ENCODE measurements around the gene NPLOC4.
"Not testable (repeated sequence)": the region's sequence is repeated elsewhere in the genome, so short reads cannot be mapped to it uniquely, and the experiment has no call there.

Gene NPLOC4

GRCh38 chr17:81636505-81637288, at the start of gene NPLOC4, which contains the start of gene TSPAN10:
Gene NPLOC4 (minus strand): TSS chr17:81637112. CDS start chr17:81636930, 182 bp downstream.
Gene TSPAN10 (plus strand): TSS chr17:81637196. CDS start chr17:81642413, 5,217 bp downstream.
- DNase-seq (ENCODE audit: low spot score): peak; percentile 75

- DNase-seq (ENCODE audit: low spot score): no peak
These were observed 49.7 kb upstream of the NPLOC4 start for GRCh38 chr17:81686614-81687013.

DNA sequence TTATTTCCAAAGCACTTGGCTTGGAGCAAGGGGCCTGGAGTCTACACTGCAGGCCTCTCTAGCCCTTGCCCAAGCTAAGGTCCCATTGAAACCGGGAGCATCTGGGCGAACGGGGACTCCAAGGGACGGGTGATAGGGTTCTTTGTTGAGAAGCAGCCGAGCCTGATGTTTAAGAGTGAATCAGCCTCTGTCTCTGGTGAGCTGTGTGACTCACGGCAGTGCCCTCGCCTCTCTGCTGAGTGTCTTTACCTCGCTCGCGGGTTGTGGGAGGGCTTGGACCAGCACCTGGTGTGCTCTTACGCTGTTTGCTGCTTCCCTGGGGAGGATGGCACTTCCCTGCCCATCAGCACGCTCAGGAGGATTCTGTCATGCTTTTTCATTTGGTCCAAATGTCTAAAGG, 48.2 kb upstream of the NPLOC4 start:
- DNase-seq (ENCODE audit: low spot score): peak; percentile 62

DNA sequence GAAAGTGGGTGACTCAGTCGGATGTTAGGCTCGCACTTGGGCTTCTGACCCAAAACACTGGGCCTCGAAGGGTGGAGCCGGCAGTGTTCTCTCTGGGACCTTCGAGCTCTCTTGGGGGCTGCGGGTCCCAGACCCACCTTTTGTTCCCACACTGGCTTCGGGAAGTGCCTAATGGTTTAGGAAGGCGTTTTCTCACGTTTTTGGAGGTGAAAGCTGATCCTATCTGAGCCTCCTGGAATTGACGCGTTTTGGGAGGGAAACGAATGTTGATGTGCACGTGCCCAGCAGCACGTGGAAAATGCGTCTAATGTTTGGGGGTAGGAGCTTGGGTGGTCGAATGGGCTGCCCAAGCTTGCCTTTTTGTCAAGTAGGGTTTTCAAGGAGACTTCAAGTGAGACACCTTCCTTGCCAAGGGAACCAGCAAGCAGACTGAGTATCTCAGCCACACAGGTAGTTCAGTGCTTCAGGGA, 47.6 kb upstream of the NPLOC4 start:
- DNase-seq (ENCODE audit: low spot score): no peak

GRCh38 chr17:81683584-81684441, 46.9 kb upstream of the NPLOC4 start, which contains the start of the genes ARL16 and HGS:
Gene ARL16 (minus strand): TSS chr17:81683797. CDS start chr17:81683753, 44 bp downstream.
Gene HGS (plus strand): TSS chr17:81684011. CDS start chr17:81684067, 56 bp downstream.
- peak; percentile 99 for DNase-seq (ENCODE audit: low spot score)

GRCh38 chr17:81683208-81683583, 46.3 kb upstream of the NPLOC4 start:
- DNase-seq (ENCODE audit: low spot score): no peak

DNA sequence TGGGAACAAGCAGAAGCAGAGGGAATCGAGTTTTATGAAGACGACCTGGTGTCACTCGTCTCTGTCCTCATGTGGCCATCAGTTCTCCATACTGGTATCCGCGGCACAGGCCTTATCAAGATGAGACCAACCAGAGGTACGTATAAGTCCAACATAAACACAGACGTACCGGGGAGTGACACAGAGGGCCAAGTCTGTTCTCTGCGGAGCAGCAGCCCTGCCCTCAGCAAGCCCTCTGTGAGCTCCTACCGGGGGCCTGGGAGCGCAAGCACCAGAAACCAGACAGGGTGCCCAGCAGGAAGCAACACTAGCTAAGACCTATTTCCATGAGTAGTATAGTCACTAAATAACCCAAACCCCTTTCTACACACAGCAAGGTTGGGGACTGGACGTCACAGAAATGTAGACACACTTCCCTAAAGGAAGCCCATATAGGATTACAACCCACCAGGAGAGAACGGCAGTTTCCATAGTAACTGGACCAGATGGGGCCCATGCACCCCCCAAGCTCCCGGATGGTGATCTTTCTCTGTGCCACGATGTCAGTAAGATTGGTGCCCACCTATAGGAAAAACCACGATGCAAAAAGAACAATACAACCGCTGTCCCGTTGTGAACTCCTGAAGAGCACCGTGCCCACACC, 45.8 kb upstream of the NPLOC4 start:
- DNase-seq (ENCODE audit: low spot score): no peak

GRCh38 chr17:81681672-81682071, 44.8 kb upstream of the NPLOC4 start:
- no peak for DNase-seq (ENCODE audit: low spot score)

DNA sequence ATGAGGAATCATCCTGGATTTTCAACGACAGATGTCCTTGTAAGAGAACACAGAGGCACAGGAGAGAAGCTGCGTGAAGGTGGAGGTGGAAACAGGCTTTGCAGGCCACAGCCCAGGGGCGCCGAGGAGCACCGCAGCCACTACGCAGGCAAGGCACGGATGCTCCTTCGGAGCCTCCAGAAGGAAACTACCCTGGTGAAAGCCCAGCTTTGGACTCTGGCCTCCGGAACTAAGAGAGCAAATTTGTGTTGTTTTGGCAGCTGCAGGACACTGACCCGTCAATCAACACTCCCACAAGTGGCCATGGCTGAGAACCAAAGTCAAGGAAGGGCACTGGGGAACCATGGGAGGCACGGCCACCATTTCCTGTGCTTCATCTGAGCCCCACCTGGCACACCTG, 43.2 kb upstream of the NPLOC4 start:
- no peak for DNase-seq (ENCODE audit: low spot score)

GRCh38 chr17:81676906-81677305, 40.0 kb upstream of the NPLOC4 start:
- DNase-seq (ENCODE audit: low spot score): no peak

DNA sequence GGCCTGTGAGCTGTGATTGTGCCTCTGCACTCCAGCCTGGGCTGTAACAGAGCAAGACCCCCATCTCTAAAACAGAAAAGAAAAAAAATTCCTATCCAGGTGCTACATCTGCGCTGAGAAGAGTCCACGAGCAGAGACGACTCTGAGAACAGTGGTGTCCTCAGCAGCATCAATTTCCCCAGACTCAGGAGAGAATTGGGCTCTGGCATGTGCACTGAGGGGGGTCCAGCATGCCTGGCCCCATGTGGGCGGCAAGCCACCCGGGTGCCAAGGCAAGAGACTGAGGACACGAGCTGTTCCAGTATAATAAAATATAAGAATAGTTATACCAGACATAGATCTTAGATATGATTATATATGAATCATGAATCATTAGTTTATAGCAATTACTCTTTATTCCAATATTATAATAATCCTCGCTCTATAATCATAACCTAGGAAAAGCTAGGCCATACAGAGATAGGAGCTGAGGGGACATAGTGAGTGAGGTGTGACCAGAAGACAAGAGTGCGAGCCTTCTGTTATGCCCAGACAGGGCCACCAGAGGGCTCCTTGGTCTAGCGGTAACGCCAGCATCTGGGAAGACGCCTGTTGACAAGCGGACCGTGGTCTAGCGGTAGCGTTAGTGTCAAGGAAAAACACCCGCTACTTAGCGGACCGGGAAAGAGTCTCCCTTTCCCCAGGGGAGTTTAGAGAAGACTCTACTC, 38.8 kb upstream of the NPLOC4 start:
- DNase-seq (ENCODE audit: low spot score): not testable (repeated sequence)

DNA sequence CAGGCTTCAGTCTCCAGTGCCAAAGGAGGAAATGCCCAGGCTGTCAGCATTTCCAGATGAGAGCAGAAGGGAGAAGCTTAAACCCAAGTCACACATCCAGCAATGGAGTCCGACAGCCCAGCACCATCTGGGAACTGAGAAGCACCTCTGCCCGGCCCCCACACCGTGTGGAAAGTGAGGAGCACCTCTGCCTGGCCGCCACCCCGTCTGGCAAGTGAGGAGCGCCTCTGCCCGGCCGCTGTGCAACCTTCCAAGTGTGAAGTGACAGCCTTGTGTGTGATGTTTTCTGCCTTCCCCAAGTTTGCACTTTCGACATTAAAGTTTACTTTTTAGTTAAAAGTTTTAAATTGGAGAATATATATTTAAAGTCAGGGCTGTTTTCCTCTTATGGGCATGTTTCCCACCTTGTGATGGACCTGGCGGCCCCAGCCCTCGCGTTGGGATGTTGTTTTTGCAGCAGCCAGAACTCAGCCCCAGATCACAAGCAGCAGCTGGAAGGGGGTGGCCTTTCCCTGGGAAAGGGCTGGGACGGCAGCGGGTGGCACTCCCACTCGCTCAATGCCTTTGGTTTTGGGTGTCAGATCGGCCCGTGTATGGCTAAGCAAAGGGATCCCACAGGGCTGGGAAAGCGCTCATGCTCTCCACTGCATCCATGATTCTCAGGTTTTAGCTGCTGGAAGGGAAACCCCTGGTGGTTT, 36.8 kb upstream of the NPLOC4 start:
- no peak for DNase-seq (ENCODE audit: low spot score)

DNA sequence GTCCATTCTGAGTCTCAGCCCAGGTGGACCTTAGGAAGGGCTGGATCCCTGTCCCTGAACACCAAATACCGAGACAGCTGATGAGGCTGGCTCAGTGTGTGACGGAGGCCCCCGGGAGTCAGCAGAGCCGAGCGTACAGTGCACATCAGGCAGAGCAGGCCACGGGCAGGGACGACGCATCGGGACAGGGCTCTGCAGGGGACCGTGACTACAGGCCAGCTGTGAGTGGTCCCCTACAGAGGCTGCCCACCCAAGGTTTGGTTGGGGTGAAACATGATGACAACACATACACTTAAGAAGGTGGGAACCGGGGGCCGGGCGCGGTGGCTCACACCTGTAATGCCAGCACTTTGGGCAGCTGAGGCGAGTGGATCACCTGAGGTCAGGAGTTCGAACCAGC, 36.0 kb upstream of the NPLOC4 start:
- no peak for DNase-seq (ENCODE audit: low spot score)

DNA sequence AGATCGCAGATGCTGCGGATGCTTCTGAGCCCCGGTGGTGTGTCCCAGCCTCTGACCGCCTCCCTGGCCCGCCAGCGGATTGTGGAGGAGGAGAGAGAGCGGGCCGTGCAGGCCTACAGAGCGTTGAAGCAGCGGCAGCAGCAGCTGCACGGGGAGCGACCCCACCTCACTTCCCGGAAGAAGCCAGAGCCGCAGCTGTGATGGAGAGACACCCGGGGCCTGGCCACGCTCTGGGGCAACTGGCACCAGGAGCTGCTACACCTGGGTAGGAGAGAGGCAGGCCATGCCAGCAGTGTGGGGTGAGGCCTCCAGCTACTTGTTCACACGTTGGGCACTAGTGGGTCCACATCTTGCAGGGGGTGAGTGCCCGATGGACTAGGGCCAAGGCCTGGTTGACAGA, 35.6 kb upstream of the NPLOC4 start:
- no peak for DNase-seq (ENCODE audit: low spot score)

DNA sequence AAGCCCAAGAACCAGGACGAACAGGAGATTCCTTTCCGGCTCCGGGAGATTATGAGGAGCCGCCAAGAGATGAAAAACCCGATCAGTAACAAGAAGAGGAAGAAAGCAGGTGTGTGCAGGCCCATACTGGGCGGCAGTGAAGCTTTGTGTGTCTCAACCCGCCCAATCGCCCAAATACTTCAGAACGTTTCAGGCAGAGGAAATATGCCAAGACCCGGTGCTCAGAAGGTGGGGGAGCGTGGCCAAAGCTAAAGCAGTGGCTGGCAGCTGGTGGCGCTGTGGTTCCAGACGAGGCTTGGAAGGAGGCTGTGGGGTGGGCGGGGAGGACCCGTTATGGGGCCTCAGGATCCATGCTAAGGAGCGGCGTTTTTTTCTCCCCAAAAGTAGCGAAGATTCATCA, 30.8 kb upstream of the NPLOC4 start:
- no peak for DNase-seq (ENCODE audit: low spot score)

GRCh38 chr17:81666342-81667191, 29.7 kb upstream of the NPLOC4 start, which contains the start of the genes CCDC137 and OXLD1:
Gene CCDC137 (plus strand): TSS chr17:81666737. CDS start chr17:81666767, 30 bp downstream.
Gene OXLD1 (minus strand): TSS chr17:81666605. CDS start chr17:81666577, 28 bp downstream.
- DNase-seq (ENCODE audit: low spot score): peak; percentile 92

DNA sequence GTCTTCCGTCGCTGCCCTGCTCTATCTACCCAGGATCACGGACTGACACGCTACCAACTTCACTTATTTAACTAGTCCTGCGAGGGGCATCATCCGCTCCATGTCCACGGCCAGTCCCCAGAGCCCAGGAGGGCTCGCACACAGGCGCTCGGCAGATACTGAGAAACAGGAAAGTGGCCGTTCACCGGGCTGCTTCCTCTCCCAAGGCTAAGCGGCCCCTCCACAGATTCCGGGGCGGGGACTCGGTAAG, 29.1 kb upstream of the NPLOC4 start:
- peak; percentile 46 for DNase-seq (ENCODE audit: low spot score)

- DNase-seq (ENCODE audit: low spot score): peak; percentile 24
These were observed 28.5 kb upstream of the NPLOC4 start for GRCh38 chr17:81665205-81666091.

DNA sequence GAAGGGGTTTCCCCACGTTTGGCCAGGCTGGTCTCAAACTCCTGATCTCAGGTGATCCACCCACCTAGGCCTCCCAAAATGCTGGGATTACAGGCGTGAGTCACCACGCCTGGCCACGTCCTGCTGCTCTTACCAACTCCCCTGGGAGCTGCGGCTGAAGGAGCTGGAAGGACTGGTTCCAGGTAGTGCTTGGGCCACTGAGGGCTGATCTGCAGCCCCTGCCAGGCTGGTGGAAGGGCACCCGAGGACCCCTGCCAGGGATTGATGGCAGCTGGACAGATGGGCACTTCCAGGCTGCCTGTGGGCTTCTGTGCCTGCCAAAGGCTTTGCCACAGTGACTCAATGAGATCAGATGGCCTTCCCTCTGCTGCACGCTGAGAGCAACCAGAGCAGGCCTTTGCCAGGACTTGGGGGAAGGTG, 27.1 kb upstream of the NPLOC4 start:
- DNase-seq (ENCODE audit: low spot score): no peak

Data from kidney capillary endothelial cell (primary cell).